Cerebellar nuclear complex (tissue), 1 donor: Measurements from ENCODE around the gene ZRANB3.
"Not testable (repeated sequence)": the region's sequence is repeated elsewhere in the genome, so short reads cannot be mapped to it uniquely, and the experiment has no call there.

ENCODE experiments used
- DNase-seq, 2 experiments: peaks; one replicate each; lab custom pipeline; 2025; lab: John Stamatoyannopoulos, UW

The ZRANB3 gene

GRCh38 chr2:135125940-135126339 is 405.1 kb downstream of the ZRANB3 start:
- DNase-seq, result no peak

GRCh38 chr2:135124924-135125886 is 405.8 kb downstream of the ZRANB3 start:
- no peak for DNase-seq

GRCh38 chr2:135121658-135122039 is 409.4 kb downstream of the ZRANB3 start:
- DNase-seq, result not testable (repeated sequence)

GRCh38 chr2:135121016-135121657 is 409.9 kb downstream of the ZRANB3 start:
- DNase-seq, result no peak

GRCh38 chr2:135119582-135119981 is 411.4 kb downstream of the ZRANB3 start:
- DNase-seq, result no peak

- no peak for DNase-seq
Measured at GRCh38 chr2:135113322-135113721, 417.7 kb downstream of the ZRANB3 start.

- DNase-seq, result not testable (repeated sequence)
Measured at GRCh38 chr2:135105513-135106316, 425.3 kb downstream of the ZRANB3 start.

GRCh38 chr2:135103843-135104242 is 427.2 kb downstream of the ZRANB3 start:
- DNase-seq, result no peak

GRCh38 chr2:135099802-135100483 is 431.1 kb downstream of the ZRANB3 start:
- no peak for DNase-seq

- DNase-seq, result no peak
Measured at GRCh38 chr2:135097532-135098231, 433.3 kb downstream of the ZRANB3 start.

GRCh38 chr2:135096665-135097446 is 434.2 kb downstream of the ZRANB3 start:
- no peak for DNase-seq

- DNase-seq, result no peak
Measured at GRCh38 chr2:135095591-135095990, 435.4 kb downstream of the ZRANB3 start.

GRCh38 chr2:135094508-135094907 is 436.5 kb downstream of the ZRANB3 start:
- no peak for DNase-seq

- DNase-seq, result no peak
Measured at GRCh38 chr2:135093670-135094330, 437.2 kb downstream of the ZRANB3 start.

- DNase-seq, result no peak
Measured at GRCh38 chr2:135093193-135093592, 437.8 kb downstream of the ZRANB3 start.

GRCh38 chr2:135091681-135092080 is 439.3 kb downstream of the ZRANB3 start:
- no peak for DNase-seq

GRCh38 chr2:135089597-135089996 is 441.4 kb downstream of the ZRANB3 start:
- not testable (repeated sequence) for DNase-seq
